GM18502 (cell line): ENCODE data around the gene PUS3.

Experiments used
- ATAC-seq: cut with Tn5 transposase; IDR thresholded peaks from one replicate; pipeline ENCODE4 v1.9.1; 2021; ENCODE audit warnings: mild to moderate bottlenecking; ENCODE audit not compliant: unreplicated experiment, poor library complexity

PUS3 gene

DNA sequence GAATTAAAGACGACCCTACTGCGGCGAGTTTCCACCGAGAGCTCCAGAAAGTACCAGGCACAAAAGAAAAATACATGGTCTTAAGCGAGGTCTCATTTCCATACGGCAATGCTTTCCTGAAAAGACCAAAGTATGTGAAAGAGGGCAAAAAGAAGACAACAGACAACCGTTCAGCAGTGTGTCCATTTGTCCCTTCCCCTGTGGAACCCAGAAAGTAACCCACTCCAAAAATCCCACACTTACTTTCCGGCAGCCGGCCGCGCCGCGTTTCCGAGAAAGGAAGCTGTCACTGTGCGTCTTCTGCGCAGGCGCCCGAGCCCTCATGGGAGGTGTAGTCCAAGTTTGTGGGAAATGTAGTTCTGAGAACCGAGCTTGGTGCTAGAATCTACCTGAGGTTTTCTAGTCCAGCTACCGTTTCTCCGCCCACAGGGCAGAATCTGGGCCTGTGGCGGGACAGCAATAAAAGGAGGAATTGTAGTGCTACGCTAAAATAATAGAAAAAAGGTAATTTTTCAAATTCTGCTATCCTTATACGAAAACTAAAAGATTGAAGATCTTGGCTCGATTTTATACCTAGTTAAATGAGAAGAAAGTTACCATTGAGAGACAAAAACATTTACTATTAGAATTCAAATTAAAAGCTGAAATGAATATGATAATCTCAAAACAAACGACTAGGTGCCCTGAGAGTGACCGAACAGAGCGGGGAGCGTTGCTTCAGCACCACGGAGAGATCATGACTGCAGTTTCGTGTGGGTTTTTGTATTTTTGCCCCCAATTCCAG is at the start of gene PUS3:
Gene PUS3 (minus strand): TSS at position 280 of the 784 bp plus-strand sequence. CDS start 6,922 bp downstream, outside the sequence.
- ATAC-seq: peak; percentile 98

DNA sequence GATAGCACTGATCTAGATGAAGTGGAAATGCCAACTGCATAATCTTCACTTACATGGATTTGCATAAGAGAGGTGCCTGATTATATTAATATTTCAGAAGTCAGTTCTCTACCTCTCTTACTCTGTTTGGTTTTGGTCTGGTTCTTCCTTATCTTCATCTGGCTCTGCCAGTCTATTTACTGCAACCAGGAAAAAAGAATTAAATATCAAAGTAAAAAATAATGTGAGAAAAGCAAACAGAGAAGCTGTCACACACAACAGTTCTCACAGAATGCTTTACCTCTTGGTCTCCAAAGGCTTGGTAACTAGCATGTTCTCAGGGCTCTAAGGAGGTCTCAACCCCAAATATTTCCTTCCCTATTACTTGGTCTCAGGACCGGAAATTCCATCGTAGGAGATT is 49.6 kb upstream of the PUS3 start:
- no peak for ATAC-seq

- no peak for ATAC-seq
Measured at GRCh38 chr11:125951731-125952130, 48.7 kb upstream of the PUS3 start.

GRCh38 chr11:125950696-125951651 is 48.0 kb upstream of the PUS3 start:
- no peak for ATAC-seq

GRCh38 chr11:125950178-125950490 is 47.1 kb upstream of the PUS3 start:
- no peak for ATAC-seq

GRCh38 chr11:125949271-125950177 is 46.5 kb upstream of the PUS3 start:
- ATAC-seq: no peak

GRCh38 chr11:125948278-125949051 is 45.5 kb upstream of the PUS3 start:
- no peak for ATAC-seq

- no peak for ATAC-seq
Measured at GRCh38 chr11:125947419-125948277, 44.6 kb upstream of the PUS3 start.

DNA sequence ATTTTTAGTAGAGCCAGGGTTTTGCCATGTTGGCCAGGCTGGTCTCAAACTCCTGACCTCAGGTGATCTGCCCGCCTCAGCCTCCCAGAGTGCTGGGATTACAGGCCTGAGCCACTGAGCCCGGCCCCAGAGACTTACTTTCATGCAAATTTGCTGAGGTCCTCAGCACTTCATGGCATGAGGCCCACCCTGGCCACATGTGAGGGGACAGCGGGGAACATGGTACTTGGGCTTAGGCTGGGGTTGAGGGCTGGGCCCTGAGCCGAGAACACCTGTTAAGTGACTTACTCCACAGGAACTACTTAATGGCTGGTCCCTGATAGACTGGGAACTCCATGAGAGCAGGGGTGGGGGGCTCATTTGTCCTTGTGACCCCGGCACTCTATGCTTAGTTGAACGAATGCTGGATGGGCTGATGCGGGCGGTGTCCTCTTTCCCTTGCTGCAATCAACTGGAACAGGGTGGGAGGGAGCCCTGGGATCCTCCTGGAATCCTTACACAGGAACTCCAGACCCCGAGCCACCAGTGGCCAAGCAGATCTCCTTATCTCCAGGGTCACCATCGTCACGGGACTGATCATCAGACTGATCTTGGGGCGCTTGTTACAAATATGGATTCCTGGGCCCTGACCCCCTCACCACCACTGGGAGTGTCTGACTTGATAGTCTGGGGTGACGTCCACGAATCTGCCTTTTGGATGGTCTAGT is 43.9 kb upstream of the PUS3 start:
- ATAC-seq: no peak

GRCh38 chr11:125945797-125946520 is 43.0 kb upstream of the PUS3 start, which contains the start of gene VSIG10L2:
TSS of gene VSIG10L2 (plus strand) at chr11:125946044. CDS start at chr11:125946056, 12 bp downstream.
- no peak for ATAC-seq

DNA sequence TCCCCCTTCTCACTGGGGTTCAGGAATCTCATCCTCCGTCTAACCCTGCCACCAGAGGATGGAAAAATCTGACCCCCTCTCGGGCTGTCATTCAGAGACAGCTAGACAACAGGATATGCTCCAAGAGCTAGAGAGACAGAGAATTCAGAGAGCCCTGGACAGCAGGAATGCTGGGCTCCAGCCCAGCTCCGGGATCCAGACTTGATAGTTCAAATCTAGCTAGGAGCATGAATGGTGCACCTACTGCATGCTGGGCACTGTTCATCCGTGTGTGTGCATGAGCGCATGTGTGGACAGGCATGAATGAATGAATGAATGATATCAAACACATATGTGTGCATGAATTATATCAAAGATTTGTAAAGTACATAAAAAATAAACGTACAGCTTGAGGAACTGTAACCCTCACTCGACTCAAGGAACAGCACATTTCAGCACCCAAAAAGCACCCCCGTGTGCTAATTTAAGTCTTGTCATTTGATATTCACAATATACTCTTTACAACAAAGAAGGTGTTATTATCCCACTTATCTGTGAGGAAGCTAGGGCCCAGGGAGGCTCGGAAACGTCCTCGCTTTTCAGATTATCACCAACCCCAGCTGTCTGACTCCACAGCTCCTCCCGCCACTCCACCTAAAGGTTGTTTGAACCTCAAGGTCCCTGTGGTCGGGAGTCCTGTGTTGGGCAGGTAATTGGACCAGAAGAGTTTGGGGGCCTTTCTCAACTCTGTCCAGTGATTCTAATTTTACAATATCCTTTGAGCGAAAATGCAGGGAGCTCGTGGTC is 42.2 kb upstream of the PUS3 start:
- ATAC-seq: no peak

DNA sequence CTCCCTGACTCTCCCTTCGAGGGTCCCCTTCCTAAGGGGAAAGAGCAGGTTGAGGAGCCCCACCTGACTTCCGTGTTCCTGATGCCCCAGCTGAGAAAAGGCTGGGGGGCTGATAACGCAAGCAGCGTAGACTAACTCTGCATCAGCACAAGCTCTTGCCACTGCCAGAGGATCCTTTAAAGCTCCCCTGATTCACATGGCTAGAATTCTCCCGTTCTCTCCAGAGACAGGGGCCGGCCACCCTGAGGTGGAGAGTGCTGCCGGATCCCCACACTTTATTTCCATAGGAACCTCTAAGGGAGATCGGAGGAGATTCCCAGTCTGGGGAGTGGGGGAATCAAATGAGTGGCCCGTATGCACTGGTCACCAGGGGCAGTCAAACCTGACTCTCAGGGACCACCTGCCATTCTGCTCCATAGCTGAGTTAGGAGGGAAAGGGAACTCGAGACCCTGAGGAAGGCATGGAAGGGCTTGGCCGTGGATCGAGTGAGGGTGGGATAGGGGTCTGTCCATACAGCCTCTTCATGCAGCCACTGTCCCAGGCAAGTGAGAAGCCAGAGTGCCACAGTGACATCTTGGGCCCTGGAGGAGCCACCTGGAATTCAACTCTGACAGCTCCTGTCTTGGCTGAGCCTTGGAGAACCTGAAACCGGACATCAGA is 41.5 kb upstream of the PUS3 start:
- ATAC-seq: no peak

DNA sequence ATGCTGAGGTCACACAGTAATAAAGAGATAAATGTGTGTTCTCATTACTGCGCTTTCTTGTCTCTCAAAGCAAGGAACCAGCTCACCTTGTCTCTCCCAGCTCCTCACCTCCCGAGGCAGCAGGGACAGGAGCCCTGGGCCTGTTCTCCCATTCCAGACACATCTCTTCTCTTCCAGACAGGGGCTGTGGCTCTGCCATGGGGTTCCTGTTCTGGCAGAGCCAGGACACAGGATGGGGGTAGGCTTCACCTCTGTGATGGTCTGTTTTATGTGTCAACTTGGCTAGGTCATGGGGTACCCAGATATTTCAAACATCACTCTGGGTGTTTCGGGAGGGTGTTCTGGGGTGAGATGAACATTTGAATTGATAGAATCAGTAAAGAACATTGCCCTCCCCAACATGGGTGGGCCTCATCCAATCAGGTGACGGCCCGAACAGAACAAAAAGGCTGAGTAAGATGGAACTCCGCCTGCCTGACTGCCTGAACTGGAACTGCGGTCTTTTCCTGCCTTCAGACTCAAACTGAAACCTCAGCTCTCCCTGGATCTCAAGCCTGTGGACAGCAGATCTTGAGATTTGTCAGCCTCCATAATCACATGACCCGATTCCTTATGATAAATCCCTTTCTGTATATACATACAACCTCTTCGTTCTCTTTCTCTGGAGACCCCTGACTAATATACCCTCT is 40.8 kb upstream of the PUS3 start:
- no peak for ATAC-seq

DNA sequence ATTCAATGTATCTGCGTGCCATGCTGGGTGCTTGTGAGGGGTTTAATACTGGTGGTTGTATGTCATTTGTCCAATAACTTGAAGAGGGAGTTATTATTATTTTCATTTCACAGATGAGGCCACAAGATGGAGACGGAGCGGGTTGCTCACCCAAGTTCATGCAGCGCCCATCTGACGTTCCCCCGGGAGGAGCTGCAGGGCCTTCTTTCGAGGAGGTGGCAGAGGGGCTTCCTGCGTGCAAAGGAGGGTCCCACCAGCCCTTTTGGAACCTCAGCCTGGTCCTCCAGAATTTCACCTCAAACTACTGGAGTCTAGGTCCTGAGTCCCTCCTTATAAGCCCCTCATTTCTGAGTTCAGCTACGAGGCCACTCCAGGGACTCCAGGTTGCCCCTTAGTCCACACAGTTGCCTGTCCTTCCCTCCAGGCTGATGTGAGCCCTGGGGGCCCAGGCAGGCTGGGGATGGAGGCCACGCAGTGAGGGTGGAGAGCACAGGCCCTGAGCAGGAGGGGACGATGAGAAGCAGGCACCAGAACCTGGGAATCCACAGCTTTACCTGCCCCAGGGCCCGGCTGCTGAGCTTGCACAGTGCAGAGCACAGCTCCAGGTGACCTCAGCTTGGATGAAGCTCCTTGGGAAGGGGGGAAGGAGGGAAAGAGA is 39.9 kb upstream of the PUS3 start:
- no peak for ATAC-seq
